ENCODE results near the gene SLC35D2. TPM values are rescaled to one million over a fixed set of nuclear protein-coding genes. Genes with fewer than 3 reads are reported as not detected.

Gene SLC35D2
- total and polyA plus RNA-seq, 4 donors = 19.2 to 44.6 (median 27.5) TPM

GRCh38 chr9:96289392-96289791 lies 94.1 kb downstream of the SLC35D2 start:
- no peak for TF ChIP-seq GABPA (IDR thresholded peaks at IDR 0.05 in 1 of 2, conservative IDR thresholded peaks at IDR 0.05 in 1 of 2)
- TF ChIP-seq, protein P1, sequence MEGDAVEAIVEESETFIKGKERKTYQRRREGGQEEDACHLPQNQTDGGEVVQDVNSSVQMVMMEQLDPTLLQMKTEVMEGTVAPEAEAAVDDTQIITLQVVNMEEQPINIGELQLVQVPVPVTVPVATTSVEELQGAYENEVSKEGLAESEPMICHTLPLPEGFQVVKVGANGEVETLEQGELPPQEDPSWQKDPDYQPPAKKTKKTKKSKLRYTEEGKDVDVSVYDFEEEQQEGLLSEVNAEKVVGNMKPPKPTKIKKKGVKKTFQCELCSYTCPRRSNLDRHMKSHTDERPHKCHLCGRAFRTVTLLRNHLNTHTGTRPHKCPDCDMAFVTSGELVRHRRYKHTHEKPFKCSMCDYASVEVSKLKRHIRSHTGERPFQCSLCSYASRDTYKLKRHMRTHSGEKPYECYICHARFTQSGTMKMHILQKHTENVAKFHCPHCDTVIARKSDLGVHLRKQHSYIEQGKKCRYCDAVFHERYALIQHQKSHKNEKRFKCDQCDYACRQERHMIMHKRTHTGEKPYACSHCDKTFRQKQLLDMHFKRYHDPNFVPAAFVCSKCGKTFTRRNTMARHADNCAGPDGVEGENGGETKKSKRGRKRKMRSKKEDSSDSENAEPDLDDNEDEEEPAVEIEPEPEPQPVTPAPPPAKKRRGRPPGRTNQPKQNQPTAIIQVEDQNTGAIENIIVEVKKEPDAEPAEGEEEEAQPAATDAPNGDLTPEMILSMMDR (IDR thresholded peaks at IDR 0.05; ENCODE audit: low read depth, low read length, missing input control) = no peak
- TF ChIP-seq EGR1 (IDR thresholded peaks at IDR 0.05; ENCODE audit: low read depth in 2 of 2) = no peak
- no peak for TF ChIP-seq TAF1 (conservative IDR thresholded peaks at IDR 0.05)
- TF ChIP-seq RXRA (IDR thresholded peaks at IDR 0.05) = no peak
- no peak overlapping the region for H3K27ac ChIP-seq (ENCODE audit: low read depth in 1 of 2, low read length in 2 of 2)
- 97% methylated on average over 2 of the region's 2 CpGs for WGBS
- DNase-seq (ENCODE audit: low spot score) = no peak
- no peaks in the 10 kb centered on the region for H3K9me3 ChIP-seq (ENCODE audit: control insufficient read depth in 4 of 4, low read length in 3 of 4)
- H3K4me3 ChIP-seq (ENCODE audit: low read depth in 1 of 3, low read length in 3 of 3) = no peak overlapping the region
- H3K36me3 ChIP-seq (ENCODE audit: control insufficient read depth in 4 of 4, insufficient read depth in 3 of 4, low read depth in 1 of 4, low read length in 3 of 4) = no peaks in the 10 kb centered on the region
- no peak overlapping the region for H3K9ac ChIP-seq (ENCODE audit: low read depth in 1 of 2, low read length in 2 of 2)
- H3K4me1 ChIP-seq (ENCODE audit: control insufficient read depth in 4 of 4, insufficient read depth in 4 of 4, low read length in 3 of 4) = no peaks in the 10 kb centered on the region
- H3K27me3 ChIP-seq (ENCODE audit: control insufficient read depth in 4 of 4, insufficient read depth in 4 of 4, low read length in 3 of 4) = no peaks in the 10 kb centered on the region

DNA sequence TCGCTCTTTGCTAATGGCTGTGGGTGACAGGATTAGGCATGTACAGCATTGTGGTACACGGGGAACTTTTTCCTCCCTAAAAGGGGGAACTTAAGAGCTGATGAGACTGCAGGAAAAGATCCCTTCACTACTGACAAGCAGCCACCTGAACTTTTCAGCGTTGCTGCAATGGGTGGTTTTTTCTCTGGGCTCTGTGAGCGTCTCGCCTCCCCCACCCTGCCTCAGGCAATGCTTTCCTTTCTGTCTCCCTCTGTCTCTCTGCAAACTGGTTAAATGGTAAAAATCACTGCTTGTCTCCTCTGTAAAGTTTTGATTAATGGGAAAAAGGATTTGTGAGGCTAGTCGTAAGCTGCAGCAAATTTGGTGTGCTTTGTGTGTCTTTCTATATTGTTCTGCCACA lies 101.9 kb downstream of the SLC35D2 start:
- Histone ChIP-seq H3K9ac (ENCODE audit: low read depth in 1 of 2, low read length in 2 of 2) (no peak overlapping the region), H3K27me3 (ENCODE audit: control insufficient read depth in 4 of 4, insufficient read depth in 4 of 4, low read length in 3 of 4) (no peaks in the 10 kb centered on the region), H3K4me1 (ENCODE audit: control insufficient read depth in 4 of 4, insufficient read depth in 4 of 4, low read length in 3 of 4) (no peaks in the 10 kb centered on the region), H3K27ac (ENCODE audit: low read depth in 1 of 2, low read length in 2 of 2) (no peak overlapping the region), H3K4me3 (ENCODE audit: low read depth in 1 of 3, low read length in 3 of 3) (no peak overlapping the region), H3K9me3 (ENCODE audit: control insufficient read depth in 4 of 4, low read length in 3 of 4) (no peaks in the 10 kb centered on the region), H3K36me3 (ENCODE audit: control insufficient read depth in 4 of 4, insufficient read depth in 3 of 4, low read depth in 1 of 4, low read length in 3 of 4) (no peaks in the 10 kb centered on the region)
- DNase-seq (ENCODE audit: low spot score) = no peak
- no peak for TF ChIP-seq ZBTB33 (IDR thresholded peaks at IDR 0.05)
- WGBS = 90% methylated on average over 6 of the region's 6 CpGs

DNA sequence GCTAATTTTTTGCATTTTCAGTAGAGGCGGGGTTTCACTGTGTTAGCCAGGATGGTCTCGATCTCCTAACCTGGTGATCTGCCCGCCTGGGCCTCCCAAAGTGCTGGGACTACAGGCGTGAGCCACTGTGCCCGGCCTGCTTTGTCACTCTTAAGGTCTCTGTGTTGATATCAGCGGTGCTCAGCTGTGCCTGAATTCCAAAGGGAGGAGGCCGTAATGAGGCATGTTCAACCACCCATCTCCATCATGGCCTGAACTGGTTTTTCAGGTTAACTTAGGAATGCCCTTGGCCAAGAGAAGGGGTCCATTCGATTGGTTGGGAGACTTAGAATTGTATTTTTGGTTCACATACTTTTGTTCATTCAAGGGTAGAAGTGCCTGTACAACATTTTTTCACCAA lies 103.6 kb downstream of the SLC35D2 start:
- TF ChIP-seq, protein P1 (IDR thresholded peaks at IDR 0.05; ENCODE audit: low read depth, low read length, missing input control) = no peak
- TF ChIP-seq SP1 (IDR thresholded peaks at IDR 0.05) (no peak), YY1 (IDR thresholded peaks at IDR 0.05) (no peak), RAD21 (IDR thresholded peaks at IDR 0.05) (no peak), RXRA (IDR thresholded peaks at IDR 0.05) (no peak), FOXA1 (IDR thresholded peaks at IDR 0.05) (no peak), FOXA2 (IDR thresholded peaks at IDR 0.05) (no peak), HNF4A (conservative IDR thresholded peaks at IDR 0.05) (no peak), ZBTB33 (IDR thresholded peaks at IDR 0.05) (no peak), EGR1 (IDR thresholded peaks at IDR 0.05; ENCODE audit: low read depth in 2 of 2) (no peak), TAF1 (conservative IDR thresholded peaks at IDR 0.05) (no peak), MAX (IDR thresholded peaks at IDR 0.05) (no peak), HNF4G (IDR thresholded peaks at IDR 0.05) (no peak), JUND (IDR thresholded peaks at IDR 0.05) (no peak), GABPA (IDR thresholded peaks at IDR 0.05 in 1 of 2, conservative IDR thresholded peaks at IDR 0.05 in 1 of 2) (no peak)
- TF ChIP-seq, protein P2, sequence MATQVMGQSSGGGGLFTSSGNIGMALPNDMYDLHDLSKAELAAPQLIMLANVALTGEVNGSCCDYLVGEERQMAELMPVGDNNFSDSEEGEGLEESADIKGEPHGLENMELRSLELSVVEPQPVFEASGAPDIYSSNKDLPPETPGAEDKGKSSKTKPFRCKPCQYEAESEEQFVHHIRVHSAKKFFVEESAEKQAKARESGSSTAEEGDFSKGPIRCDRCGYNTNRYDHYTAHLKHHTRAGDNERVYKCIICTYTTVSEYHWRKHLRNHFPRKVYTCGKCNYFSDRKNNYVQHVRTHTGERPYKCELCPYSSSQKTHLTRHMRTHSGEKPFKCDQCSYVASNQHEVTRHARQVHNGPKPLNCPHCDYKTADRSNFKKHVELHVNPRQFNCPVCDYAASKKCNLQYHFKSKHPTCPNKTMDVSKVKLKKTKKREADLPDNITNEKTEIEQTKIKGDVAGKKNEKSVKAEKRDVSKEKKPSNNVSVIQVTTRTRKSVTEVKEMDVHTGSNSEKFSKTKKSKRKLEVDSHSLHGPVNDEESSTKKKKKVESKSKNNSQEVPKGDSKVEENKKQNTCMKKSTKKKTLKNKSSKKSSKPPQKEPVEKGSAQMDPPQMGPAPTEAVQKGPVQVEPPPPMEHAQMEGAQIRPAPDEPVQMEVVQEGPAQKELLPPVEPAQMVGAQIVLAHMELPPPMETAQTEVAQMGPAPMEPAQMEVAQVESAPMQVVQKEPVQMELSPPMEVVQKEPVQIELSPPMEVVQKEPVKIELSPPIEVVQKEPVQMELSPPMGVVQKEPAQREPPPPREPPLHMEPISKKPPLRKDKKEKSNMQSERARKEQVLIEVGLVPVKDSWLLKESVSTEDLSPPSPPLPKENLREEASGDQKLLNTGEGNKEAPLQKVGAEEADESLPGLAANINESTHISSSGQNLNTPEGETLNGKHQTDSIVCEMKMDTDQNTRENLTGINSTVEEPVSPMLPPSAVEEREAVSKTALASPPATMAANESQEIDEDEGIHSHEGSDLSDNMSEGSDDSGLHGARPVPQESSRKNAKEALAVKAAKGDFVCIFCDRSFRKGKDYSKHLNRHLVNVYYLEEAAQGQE (IDR thresholded peaks at IDR 0.05) = no peak
- 92% methylated on average over 8 of the region's 8 CpGs for WGBS
- DNase-seq (ENCODE audit: low spot score) = no peak
- no peak overlapping the region for H3K9ac ChIP-seq (ENCODE audit: low read depth in 1 of 2, low read length in 2 of 2)
- H3K27me3 ChIP-seq (ENCODE audit: control insufficient read depth in 4 of 4, insufficient read depth in 4 of 4, low read length in 3 of 4) = no peaks in the 10 kb centered on the region
- no peaks in the 10 kb centered on the region for H3K4me1 ChIP-seq (ENCODE audit: control insufficient read depth in 4 of 4, insufficient read depth in 4 of 4, low read length in 3 of 4)
- H3K9me3 ChIP-seq (ENCODE audit: control insufficient read depth in 4 of 4, low read length in 3 of 4) = peaks cover 0 to 1% (median under 1%) of the 10 kb centered on the region in 4 donors
- no peak overlapping the region for H3K4me3 ChIP-seq (ENCODE audit: low read depth in 1 of 3, low read length in 3 of 3)
- no peaks in the 10 kb centered on the region for H3K36me3 ChIP-seq (ENCODE audit: control insufficient read depth in 4 of 4, insufficient read depth in 3 of 4, low read depth in 1 of 4, low read length in 3 of 4)
- H3K27ac ChIP-seq (ENCODE audit: low read depth in 1 of 2, low read length in 2 of 2) = no peak overlapping the region
